Epithelial cell of prostate (primary cell): ENCODE results near the gene OCA2.
"Not testable (repeated sequence)": the region's sequence is repeated elsewhere in the genome, so short reads cannot be mapped to it uniquely, and the experiment has no call there.

Experiments used
- DNase-seq: peaks from one replicate; pipeline ENCODE4 v3.0.0-alpha.2; 2011; ENCODE audit warnings: low read depth, low spot score
- H3K27ac ChIP-seq: fragments of 450-650 bp; 2 replicates; pipeline ENCODE4 v1.5.1; 2017; ENCODE audit warnings: mild to moderate bottlenecking

OCA2 gene

DNA sequence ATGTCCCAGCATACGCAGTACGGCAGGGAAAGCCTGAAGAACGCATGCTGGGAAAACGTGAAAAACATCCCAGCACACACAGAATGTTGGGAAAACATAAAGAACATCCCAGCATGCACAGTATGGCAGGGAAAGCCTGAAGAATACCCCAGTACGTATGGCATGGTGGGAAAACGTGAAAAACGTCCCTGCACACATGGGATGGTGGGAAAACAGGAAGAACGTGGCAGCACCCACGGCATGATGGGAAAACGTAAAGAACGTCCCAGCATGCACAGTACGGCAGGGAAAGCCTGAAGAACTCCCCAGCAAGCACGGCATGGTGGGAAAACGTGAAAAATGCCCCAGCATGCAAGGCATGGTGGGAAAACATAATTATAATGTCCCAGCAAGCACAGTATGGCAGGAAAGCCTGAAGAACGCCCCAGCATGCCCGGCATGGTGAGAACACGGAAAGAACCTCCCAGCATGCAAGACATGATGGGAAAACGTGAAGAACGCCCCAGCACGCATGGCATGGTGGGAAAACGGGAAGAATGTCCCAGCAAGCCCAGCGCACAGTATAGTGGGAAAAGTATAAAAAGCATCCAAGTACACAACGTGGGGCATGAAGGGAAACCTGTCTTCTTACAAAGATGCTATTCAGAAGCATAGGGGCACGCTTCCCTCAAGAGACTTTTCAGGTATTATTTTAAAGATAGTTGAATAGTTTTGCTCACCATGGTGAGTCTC is 128.3 kb downstream of the OCA2 start:
- H3K27ac ChIP-seq: no peak overlapping the region
- DNase-seq: no peak

DNA sequence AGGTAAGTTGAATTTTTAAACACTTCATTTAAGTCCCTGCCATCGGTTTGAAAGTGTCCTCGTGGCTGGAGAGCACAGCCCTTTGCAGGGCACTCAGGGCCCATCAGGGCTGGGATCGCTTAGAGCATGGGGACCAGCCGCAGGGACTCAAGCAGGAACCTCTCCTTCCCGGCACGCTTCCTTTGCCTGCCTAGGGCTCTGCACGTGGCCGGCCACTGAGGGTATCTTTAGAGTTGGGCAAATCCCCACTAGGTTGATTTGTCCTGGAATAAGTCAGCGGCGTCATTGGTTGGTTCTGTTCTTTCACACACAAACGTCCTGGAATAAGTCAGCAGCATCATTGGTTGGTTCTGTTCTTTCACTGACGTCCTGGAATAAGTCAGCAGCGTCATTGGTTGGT is 131.6 kb downstream of the OCA2 start:
- no peak overlapping the region for H3K27ac ChIP-seq
- no peak for DNase-seq

DNA sequence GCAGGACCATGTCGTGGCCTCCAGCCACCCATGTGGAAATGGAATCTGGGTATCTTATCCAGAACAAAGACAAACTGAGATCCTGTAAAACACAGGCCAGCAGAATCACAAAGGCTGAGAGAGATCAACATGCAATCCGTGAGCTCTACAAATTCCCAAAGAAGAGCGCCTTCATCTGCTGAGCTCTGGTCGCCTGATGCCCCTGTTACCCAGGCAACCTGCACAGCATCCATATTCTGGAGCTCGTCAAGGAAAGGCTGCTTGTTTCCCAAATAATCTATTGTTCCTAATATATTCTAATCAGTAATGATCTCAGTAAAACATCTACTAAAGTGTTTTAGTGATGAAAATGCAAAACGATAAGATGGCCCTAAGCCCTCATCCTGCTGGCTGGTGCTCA is 133.6 kb downstream of the OCA2 start:
- DNase-seq: no peak
- H3K27ac ChIP-seq: no peak overlapping the region

DNA sequence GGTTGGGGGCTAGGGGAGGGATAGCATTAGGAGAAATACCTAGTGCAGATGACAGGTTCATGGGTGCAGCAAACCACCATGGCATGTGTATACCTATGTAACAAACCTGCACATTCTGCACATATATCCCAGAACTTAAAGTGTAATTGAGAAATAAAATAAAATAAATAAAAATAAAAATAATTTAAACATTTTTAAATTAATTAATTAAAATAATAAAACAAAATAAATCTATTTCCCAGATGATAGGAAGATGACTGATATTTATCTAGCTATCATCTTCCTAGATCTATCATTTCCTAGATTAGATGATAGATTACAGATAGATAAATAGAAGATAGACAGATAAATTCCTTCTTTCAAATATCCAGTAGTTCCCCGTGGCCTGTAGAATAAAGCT is 137.3 kb downstream of the OCA2 start:
- no peak for DNase-seq
- no peak overlapping the region for H3K27ac ChIP-seq

DNA sequence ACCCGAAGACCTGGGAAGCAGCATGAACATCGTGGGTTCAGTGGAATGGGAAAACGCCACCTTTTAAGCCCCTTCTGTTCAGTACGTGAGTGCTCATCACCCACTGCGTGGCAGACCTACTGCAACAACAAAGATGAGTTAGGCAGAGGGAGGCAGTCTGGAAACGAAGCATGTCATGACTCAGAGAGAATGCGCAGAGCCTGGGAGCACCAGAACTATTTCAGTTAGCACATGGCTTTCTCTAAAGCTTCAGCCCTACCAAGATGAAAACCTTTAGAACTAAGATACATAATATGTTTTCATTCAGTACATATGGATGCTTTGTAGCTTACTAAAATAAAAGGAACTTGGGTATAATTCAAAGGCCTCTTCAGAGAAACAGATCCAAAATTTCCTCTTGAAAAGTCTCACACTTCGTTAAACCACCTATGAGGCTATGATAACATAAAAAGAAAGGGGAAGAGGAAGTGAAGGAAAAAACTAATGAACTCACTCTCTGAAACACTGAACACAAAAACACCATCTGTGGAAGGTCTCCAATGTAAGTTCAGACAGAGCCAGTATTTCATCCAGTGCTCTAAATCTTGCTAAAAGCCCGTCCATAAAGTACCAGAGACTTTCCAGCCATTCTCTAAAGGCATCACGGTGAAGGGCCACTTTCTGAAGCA is 140.1 kb downstream of the OCA2 start:
- no peak for DNase-seq
- no peak overlapping the region for H3K27ac ChIP-seq

DNA sequence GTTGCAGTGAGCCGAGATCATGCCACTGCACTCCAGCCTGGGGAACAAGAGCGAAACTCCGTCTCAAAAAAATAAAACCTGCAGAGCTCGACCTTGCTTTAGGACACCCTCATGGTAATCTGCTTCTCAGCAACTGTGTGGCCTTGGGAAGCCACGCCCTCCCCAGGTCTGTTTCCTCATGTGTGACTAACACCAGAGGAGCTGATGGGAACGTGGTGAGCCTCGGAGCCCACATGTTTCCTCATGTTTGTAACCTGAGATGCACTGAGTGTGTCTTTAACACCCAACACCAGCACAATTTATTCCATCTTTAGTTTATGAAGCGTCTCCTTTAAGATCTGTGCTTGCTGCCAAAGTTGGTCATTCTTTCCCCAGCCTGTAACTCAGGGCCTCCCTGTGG is 142.8 kb downstream of the OCA2 start:
- H3K27ac ChIP-seq: no peak overlapping the region
- DNase-seq: peak; percentile 80

DNA sequence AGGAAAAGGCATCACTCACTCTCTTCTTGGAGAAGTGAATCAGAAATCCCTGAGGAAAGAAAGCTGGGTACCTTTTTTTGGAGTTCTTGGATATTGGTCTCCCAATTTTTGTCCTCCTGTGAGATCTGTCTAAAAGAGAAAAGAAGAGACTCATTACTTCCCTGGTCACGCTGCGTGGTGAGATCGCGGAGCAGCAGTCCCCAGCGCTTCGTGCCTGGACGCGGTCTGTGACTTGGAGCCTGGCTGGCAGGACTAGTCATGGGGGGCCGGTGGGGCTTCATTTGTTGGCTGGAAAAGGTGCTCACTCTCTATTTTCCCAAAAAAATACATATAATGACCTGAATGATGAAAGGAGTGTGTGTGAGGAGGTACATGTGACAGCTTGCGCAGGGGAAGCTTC is 144.0 kb downstream of the OCA2 start:
- no peak for DNase-seq
- no peak overlapping the region for H3K27ac ChIP-seq

DNA sequence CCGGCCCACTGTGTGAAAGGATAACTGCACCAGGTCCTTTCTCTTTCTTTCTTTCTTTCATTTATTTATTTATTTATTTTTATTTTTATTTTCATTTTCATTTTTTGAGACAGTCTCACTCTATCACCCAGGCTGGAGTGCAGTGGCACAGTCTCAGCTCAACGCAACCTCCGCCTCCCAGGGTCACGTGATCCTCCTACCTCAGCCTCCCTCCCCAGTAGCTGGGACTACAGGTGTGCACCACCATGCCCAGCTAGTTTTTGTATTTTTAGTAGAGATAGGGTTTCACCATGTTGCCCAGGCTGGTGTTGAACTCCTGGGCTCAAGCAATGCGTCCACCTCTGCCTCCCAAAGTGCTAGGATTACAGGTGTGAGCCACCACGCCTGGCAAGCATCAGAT is 146.5 kb downstream of the OCA2 start:
- H3K27ac ChIP-seq, DNase-seq: not testable (repeated sequence)

DNA sequence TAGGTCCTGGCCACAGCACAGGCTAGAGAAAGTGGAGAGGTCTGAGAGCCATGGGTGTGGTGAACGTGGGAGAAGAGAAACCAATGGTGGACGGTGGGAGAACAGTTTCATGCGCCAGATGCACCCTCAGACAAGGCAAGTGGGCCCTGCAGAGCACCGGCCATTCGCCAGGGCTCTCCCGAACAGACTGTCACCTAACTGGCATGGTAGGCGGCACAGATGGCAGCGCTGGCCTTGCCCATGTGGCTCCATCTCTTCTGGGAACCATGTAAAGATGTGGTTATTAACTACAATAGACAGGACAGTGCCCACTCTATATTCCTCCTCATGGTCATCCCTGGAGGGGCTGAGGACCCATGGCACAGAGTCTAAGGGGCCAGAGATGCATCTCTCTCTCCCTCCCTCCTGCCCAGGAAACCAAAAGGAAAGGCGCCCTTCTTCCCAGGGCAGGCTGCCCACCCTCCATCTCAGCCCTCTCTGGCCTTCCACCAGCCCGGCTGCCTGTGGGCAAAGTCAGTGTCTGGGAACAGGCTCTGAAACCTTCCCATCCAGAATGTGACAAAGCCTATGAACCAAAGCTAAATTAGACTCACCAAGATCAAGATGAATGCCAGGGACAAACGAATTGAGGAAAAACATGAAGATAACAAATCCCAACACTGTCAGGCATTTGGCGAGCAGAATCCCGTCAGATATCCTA is 147.8 kb downstream of the OCA2 start:
- DNase-seq: no peak
- no peak overlapping the region for H3K27ac ChIP-seq

DNA sequence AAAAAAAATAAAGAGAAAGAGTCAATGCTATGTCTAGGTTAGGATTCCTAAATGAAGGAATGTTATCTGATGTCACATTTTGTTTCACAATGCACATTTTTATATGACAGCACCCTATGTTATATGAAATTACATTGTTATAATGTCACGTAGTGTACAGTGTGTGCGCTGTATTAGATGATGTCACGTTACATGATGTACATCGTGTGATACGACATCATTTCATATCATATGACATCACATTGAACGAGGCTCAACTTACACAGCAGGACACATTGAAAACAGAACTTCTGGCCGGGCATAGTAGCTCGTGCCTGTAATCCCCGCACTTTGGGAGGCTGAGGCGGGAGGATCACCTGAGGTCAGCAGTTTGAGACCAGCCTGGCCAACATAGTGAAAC is 150.0 kb downstream of the OCA2 start:
- DNase-seq: no peak
- H3K27ac ChIP-seq: no peak overlapping the region

DNA sequence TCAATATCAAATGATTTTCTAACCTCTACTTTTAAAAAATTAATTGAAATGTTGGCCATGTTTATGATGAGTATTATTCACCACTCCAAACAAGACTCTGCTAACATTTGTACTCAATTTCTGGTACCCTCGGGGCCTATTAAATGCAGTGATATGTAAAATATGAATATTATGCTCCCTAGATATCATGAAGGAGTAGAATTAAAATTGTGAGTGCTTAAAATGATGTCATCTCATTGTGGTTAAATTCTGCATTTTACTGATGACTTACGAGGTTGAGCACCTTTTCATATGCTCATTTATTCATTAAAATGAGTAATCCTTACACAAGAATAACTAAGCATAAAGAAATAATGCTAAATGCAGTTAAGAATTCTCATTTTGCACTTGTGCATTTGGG is 159.9 kb downstream of the OCA2 start:
- H3K27ac ChIP-seq: no peak overlapping the region
- DNase-seq: no peak

DNA sequence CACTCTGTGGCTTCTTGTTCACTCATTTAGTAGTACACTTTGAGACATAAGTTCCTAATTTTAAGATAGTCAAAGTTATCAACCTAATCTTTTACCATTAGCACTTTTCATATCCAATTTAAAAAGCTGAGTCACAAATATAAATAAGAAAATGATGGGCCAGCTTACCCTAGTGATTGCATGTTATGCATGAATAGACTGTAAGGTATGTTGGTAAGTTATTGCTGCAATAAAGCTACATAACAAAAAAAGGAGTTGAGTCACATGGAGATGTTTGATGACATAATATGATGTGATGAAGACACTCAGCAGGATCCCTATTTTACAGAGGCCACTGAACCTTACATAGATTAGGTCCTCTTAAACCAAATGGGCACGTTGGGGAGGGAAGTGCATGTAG is 161.3 kb downstream of the OCA2 start:
- peak; percentile 33 for DNase-seq
- no peak overlapping the region for H3K27ac ChIP-seq

DNA sequence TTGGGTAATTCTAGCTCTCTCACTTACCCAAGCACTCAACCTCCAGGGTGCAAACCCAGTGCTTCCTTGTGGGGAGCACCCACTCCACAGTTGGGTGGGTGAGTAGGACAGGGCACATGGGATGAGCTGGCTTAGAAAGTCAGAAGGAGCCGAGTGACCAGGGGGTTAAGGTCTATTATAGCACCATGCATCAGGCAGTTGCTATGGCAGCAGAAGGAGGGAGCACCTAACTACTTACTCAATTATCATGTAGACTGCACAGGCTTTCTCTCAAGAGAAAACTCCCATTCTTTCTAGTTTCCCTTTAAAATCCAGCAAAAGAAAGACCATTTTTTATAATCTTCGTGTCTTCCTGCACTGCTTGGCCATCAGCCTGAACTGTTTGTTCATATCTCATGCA is 163.0 kb downstream of the OCA2 start:
- DNase-seq: no peak
- H3K27ac ChIP-seq: no peak overlapping the region

DNA sequence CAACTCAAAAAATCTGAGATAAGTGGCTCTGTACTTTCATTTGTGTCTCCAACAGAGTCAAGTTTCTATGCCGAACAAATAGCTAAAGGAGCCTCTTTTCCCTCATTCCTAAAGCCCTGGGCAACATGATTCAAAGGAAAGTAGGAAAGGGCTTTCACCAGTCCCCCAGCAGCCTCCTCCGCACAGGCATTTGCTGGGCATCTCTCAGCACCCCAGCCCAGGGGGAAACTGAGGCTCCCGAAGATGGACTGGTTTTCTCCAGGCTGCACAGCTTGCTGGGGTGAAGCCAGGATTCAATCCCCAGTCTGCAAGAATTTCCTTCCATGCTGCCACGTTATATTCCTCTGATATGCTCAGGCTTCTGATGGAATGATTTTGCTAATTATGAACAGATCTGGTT is 163.8 kb downstream of the OCA2 start:
- no peak for DNase-seq

DNA sequence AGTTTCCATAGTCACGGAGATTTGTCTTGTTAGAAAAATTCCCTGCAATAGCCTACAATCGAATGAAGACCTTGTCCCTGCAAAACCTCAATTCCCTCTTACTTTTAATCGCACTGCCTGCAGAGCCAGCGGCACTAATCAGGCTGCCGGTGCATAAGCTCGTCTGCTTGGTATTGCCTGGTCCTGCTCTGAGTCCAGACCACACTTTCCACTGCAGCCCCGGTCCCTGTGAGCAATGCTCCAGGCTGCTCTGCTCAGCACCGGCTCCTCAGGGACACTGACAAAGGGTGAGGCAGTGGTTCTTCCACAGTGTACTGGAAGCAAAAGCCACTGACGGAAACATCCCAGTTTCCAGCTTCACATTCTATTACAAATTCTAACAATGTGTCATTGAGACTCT is 164.3 kb downstream of the OCA2 start:
- DNase-seq: no peak
- H3K27ac ChIP-seq: no peak overlapping the region

More for the DNA sequence above, 163.8 kb downstream of the OCA2 start:
- no peak overlapping the region for H3K27ac ChIP-seq

DNA sequence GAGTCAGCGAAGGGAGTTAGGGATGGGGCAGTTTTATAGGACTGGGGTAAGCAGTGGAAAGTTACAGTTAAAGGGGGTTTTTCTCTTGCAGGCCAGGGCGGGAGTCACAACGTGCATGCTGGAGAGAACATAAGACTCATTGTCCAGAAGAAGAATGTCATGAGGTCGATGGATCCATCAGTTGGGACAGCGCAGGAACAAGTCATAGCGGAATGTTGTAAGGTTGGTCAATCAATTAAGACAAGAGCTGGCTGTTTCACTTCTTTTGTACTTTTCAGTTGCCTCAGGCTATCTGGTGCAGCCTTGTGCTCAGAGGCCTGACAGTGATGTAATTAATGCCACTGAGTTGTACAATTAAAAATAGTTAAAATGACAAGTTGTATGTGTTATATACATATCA is 165.6 kb downstream of the OCA2 start:
- no peak for DNase-seq
- no peak overlapping the region for H3K27ac ChIP-seq

DNA sequence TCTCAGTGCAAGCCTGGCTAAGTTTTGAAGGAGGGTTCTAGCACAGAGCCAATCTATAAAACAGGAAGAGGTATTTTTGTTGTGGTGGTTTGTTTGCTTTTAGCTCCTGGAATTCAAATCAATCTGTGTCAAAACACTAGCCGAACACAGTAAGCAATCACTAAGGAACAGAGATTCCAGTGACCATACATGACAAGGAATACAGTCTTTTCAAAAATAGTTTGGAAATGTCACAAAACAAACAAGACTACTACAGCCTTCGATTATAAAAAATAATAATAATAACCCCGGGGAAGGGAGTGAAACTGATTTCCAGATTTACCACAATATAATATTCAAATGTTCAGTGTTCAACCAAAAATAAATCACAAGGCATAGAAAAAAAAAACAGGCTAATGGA is 166.5 kb downstream of the OCA2 start:
- no peak overlapping the region for H3K27ac ChIP-seq
- DNase-seq: no peak

DNA sequence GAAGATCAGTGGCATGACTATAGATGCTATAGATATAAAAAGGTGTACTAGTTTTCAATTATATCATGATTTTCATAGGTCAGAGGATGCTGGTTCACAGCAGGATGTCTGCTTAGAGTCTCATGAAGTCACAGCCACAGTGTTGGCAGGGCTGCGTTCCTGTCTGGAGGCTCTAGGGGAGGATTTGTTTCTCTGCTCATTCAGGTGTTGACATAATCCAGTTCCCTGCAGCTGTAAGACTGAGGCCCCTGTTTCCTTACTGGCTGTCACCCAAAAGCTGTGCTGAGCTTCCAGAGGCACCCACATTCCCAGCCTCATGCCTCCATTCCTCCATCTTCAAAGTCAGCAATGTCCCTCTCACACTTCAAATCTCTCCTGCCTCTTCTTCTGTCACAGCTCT is 170.7 kb downstream of the OCA2 start:
- no peak for DNase-seq
- no peak overlapping the region for H3K27ac ChIP-seq

DNA sequence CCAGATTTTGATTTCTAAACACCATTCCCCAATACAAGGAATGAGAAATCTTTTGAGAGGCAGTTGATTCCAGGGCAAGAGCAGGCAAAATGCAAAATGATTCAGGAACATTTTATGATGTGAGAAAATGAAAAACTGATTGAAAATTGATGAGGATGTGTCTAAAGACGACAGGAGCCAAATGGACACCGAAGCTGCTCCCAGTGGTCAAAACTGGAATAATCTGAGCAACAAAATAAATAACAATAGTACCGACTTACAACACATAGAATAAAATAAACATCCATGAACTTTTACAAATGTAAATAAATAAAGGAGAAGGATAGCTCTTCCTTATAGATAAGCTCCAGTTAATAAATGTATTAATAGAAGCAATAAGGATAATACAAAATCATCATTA is 186.8 kb downstream of the OCA2 start:
- no peak for DNase-seq
- no peak overlapping the region for H3K27ac ChIP-seq

DNA sequence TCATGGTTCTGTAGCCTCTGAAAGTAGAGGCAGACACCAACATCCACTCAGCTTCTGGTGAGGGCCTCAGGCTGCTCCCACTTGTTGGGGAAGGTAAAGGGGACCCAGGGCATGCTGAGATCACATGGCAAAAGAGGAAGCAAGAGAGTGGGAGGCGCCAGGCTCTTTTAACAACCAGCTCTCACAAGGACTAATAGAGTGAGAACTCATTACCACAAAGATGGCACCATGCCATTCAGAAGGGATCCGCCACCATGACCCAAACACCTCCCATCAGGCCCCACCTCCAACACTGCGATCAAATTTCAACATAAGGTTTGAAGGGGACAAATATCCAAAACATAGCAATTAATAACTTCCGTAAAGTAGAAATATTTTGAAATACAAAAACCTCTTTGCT is 192.3 kb downstream of the OCA2 start:
- H3K27ac ChIP-seq: no peak overlapping the region
- DNase-seq: no peak

DNA sequence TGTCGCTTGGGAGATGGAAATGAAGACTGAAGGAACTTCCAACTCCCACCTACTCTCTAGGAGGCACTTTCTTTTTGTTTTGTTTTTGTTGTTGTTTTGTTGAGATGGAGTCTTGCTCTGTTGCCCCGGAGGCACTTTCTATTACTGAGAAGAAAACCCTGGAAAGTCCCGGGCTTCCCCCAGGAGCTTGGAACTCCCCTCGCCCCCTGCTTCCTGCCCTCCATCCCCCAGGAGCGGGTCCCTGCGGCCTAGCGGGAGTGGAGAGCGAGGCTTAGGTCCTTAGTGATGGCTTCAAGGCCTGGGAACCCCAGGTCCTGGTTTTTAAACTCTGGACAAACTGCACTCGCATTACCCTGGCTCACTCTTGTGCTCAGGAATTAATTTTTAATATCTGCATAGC is 195.7 kb downstream of the OCA2 start:
- no peak overlapping the region for H3K27ac ChIP-seq
- no peak for DNase-seq
